NT2/D1 (cell line): Measurements from ENCODE around the gene GABRA4.

Source experiments
- SUZ12 ChIP-seq: IDR thresholded peaks from 2 replicates; pipeline ENCODE4 v1.6.1; 2011; ENCODE audit not compliant: insufficient read length, insufficient read depth; ENCODE audit errors: extremely low read depth
- YY1 ChIP-seq: IDR thresholded peaks from 2 replicates; pipeline ENCODE4 v1.6.1; 2011; ENCODE audit not compliant: insufficient read length, insufficient read depth
- ZNF274 ChIP-seq: IDR thresholded peaks from 2 replicates; pipeline ENCODE4 v1.6.1; 2011; ENCODE audit warnings: mild to moderate bottlenecking, low read depth, low read length

GRCh38 chr4:46889410-46889809 lies 104.0 kb downstream of the GABRA4 start:
- TF ChIP-seq ZNF274 (no peak), SUZ12 (no peak), YY1 (no peak)
